ENCODE data around the gene ALS2CL. TPM values are rescaled to one million over a fixed set of nuclear protein-coding genes. Genes with fewer than 3 reads are reported as not detected.

ALS2CL gene
- total RNA-seq, 1 experiment from 2014 or later, result 16.4 TPM

GRCh38 chr3:46724424-46724823 lies 30.9 kb upstream of the ALS2CL start:
- POLR2A ChIA-PET, result no interaction called here
- Histone ChIP-seq H3K9me3 (ENCODE audit: control insufficient read depth in 1 of 2, insufficient read depth in 1 of 2, low read depth in 1 of 2, low read length in 2 of 2) (no peaks in the 10 kb centered on the region), H2AFZ (ENCODE audit: low read depth, low read length, poor library complexity, severe bottlenecking) (no peak overlapping the region), H3K9ac (ENCODE audit: low read length) (no peak overlapping the region), H3K27ac (ENCODE audit: low read depth, low read length) (no peak overlapping the region), H3K79me2 (ENCODE audit: insufficient read depth, low read length) (no peaks in the 10 kb centered on the region), H3K4me1 (ENCODE audit: control insufficient read depth in 1 of 2, insufficient read depth in 2 of 2, low read length in 2 of 2) (no peaks in the 10 kb centered on the region), H3K27me3 (ENCODE audit: insufficient read depth, low read length) (no peaks in the 10 kb centered on the region), H3K4me3 (replicated peaks in 1 of 2; ENCODE audit: low read depth in 1 of 2, low read length in 2 of 2) (no peak overlapping the region), H3K4me2 (ENCODE audit: low read length) (no peak overlapping the region), H3K9me2 (ENCODE audit: insufficient read depth) (no peaks in the 10 kb centered on the region), H3K36me3 (ENCODE audit: control insufficient read depth in 1 of 2, insufficient read depth in 2 of 2, low read length in 2 of 2) (no peaks in the 10 kb centered on the region), H4K20me1 (ENCODE audit: insufficient read depth) (no peaks in the 10 kb centered on the region)
- RAD21 ChIA-PET (ENCODE audit: low non-redundant PET in 1 of 2, low total read pairs in 2 of 2, uncharacterized antibody in 2 of 2, unreplicated experiment in 2 of 2), result no interaction called here
- TF ChIP-seq EZH2 (IDR thresholded peaks at IDR 0.05) (no peak), ZFX (IDR thresholded peaks at IDR 0.05) (no peak), TCF7L2 (IDR thresholded peaks at IDR 0.05; ENCODE audit: borderline replicate concordance, extremely low read depth, insufficient read depth, insufficient read length) (no peak), SRF (IDR thresholded peaks at IDR 0.05; ENCODE audit: low read depth) (no peak), MAX (IDR thresholded peaks at IDR 0.05) (no peak), ZNF274 (IDR thresholded peaks at IDR 0.05; ENCODE audit: low read depth, low read length) (no peak), EZH2phosphoT487 (IDR thresholded peaks at IDR 0.05; ENCODE audit: borderline replicate concordance) (no peak), CBX3 (IDR thresholded peaks at IDR 0.05; ENCODE audit: low read depth) (no peak), EGR1 (IDR thresholded peaks at IDR 0.05; ENCODE audit: low read depth) (no peak)
- BruUV-seq (replicated peaks), result no TSS peak
- intact Hi-C loops (cut with micrococcal nuclease), result no loop called here
- DNase-seq (ENCODE audit: low read depth, low spot score), result no peak
- ATAC-seq, result no peak
- CTCF ChIA-PET, result no interaction called here

- no TSS peak for BruUV-seq (replicated peaks)
- no peak for ATAC-seq
- RAD21 ChIA-PET (ENCODE audit: low non-redundant PET in 1 of 2, low total read pairs in 2 of 2, uncharacterized antibody in 2 of 2, unreplicated experiment in 2 of 2), result no interaction called here
- no peaks in the 10 kb centered on the region for H3K79me2 ChIP-seq (ENCODE audit: insufficient read depth, low read length)
- H2AFZ ChIP-seq (ENCODE audit: low read depth, low read length, poor library complexity, severe bottlenecking), result no peak overlapping the region
- H3K9me2 ChIP-seq (ENCODE audit: insufficient read depth), result no peaks in the 10 kb centered on the region
- POLR2A ChIA-PET, result no interaction called here
- intact Hi-C loops (cut with micrococcal nuclease), result no loop called here
- H3K4me3 ChIP-seq (replicated peaks in 1 of 2; ENCODE audit: low read depth in 1 of 2, low read length in 2 of 2), result no peak overlapping the region
- no peaks in the 10 kb centered on the region for H3K9me3 ChIP-seq (ENCODE audit: control insufficient read depth in 1 of 2, insufficient read depth in 1 of 2, low read depth in 1 of 2, low read length in 2 of 2)
- no peak for TF ChIP-seq SP1 (IDR thresholded peaks at IDR 0.05; ENCODE audit: low read depth)
- TF ChIP-seq REST (IDR thresholded peaks at IDR 0.05; ENCODE audit: low read depth), result no peak
- TF ChIP-seq POLR2A (IDR thresholded peaks at IDR 0.05; ENCODE audit: borderline replicate concordance, extremely low read depth, insufficient read depth, insufficient read length), result no peak
- TF ChIP-seq RAD21 (IDR thresholded peaks at IDR 0.05; ENCODE audit: low read depth), result no peak
- TF ChIP-seq POLR2AphosphoS5 (IDR thresholded peaks at IDR 0.05; ENCODE audit: low read depth, low read length), result no peak
- TF ChIP-seq EZH2phosphoT487 (IDR thresholded peaks at IDR 0.05; ENCODE audit: borderline replicate concordance), result no peak
- no peak for TF ChIP-seq EGR1 (IDR thresholded peaks at IDR 0.05; ENCODE audit: low read depth)
- no peak for TF ChIP-seq CEBPB (IDR thresholded peaks at IDR 0.05; ENCODE audit: low read depth)
- no peak for TF ChIP-seq FOSL1 (IDR thresholded peaks at IDR 0.05; ENCODE audit: low read depth)
- TF ChIP-seq SRF (IDR thresholded peaks at IDR 0.05; ENCODE audit: low read depth), result no peak
- TF ChIP-seq JUND (IDR thresholded peaks at IDR 0.05), result no peak
- no peak for TF ChIP-seq YY1 (IDR thresholded peaks at IDR 0.05; ENCODE audit: extremely low read depth, insufficient replicate concordance, low read depth, low read length)
- no peak for TF ChIP-seq EZH2 (IDR thresholded peaks at IDR 0.05)
- TF ChIP-seq MAX (IDR thresholded peaks at IDR 0.05), result no peak
- TF ChIP-seq ATF3 (IDR thresholded peaks at IDR 0.05), result no peak
- no peak for DNase-seq (ENCODE audit: low read depth, low spot score)
- H3K36me3 ChIP-seq (ENCODE audit: control insufficient read depth in 1 of 2, insufficient read depth in 2 of 2, low read length in 2 of 2), result no peaks in the 10 kb centered on the region
- no peak overlapping the region for H3K27ac ChIP-seq (ENCODE audit: low read depth, low read length)
- no peak overlapping the region for H3K9ac ChIP-seq (ENCODE audit: low read length)
- H4K20me1 ChIP-seq (ENCODE audit: insufficient read depth), result no peaks in the 10 kb centered on the region
- no peaks in the 10 kb centered on the region for H3K27me3 ChIP-seq (ENCODE audit: insufficient read depth, low read length)
- CTCF ChIA-PET, result no interaction called here
- no peak overlapping the region for H3K4me2 ChIP-seq (ENCODE audit: low read length)
- no peaks in the 10 kb centered on the region for H3K4me1 ChIP-seq (ENCODE audit: control insufficient read depth in 1 of 2, insufficient read depth in 2 of 2, low read length in 2 of 2)
Observed at GRCh38 chr3:46722443-46722842, 29.0 kb upstream of the ALS2CL start.

Measured in HCT116 (cell line).